H1 (cell line): Measurements from ENCODE around the gene KIF1C. TPM values are rescaled to one million over a fixed set of nuclear protein-coding genes. Genes with fewer than 3 reads are reported as not detected.

Experiments used
- CTCF ChIA-PET: fragments of 300-600 bp; sonication (Branson Sonifier 250); formaldehyde crosslinking; loops from one replicate; lab custom pipeline; 2021; ENCODE audit not compliant: partially characterized antibody; lab: Charles Lee
- POLR2A ChIA-PET: fragments of 300-600 bp; sonication (Branson Sonifier 250); formaldehyde crosslinking; loops from one replicate; lab custom pipeline; 2021; ENCODE audit warnings: inconsistent platforms; ENCODE audit not compliant: partially characterized antibody; lab: Charles Lee
- DNase-seq, 2 experiments: peaks; one replicate each; pipeline versions ENCODE4 v3.0.0 to v3.0.0-alpha.2; 2010 to 2022; ENCODE audit warnings: low spot score in 2 of 2, low read depth in 1 of 2, mixed read lengths in 1 of 2
- FAIRE-seq: peaks from 2 replicates; lab custom pipeline; 2011; peaks lifted over from hg19 to GRCh38; lab: Jason Lieb, UNC
- H2AFZ ChIP-seq: 2 replicates; pipeline ENCODE4 v1.8.1; 2012; ENCODE audit warnings: low read length, inconsistent platforms
- H2AK5ac ChIP-seq: 2 replicates; pipeline ENCODE4 v1.6.1; 2013; ENCODE audit warnings: low read depth, low read length
- H2BK120ac ChIP-seq: replicated peaks from 2 replicates; pipeline ENCODE3; 2013; ENCODE audit warnings: low read depth, low read length, inconsistent platforms
- H2BK12ac ChIP-seq: 2 replicates; pipeline ENCODE4 v1.6.1; 2013; ENCODE audit warnings: low read depth, low read length
- H2BK15ac ChIP-seq: 2 replicates; pipeline ENCODE4 v1.6.1; 2013; ENCODE audit warnings: low read length
- H2BK20ac ChIP-seq: 2 replicates; pipeline ENCODE4 v1.6.1; 2013; ENCODE audit warnings: low read length
- H2BK5ac ChIP-seq: 2 replicates; pipeline ENCODE4 v1.6.1; 2013; ENCODE audit warnings: low read depth, low read length
- H3K14ac ChIP-seq: 2 replicates; pipeline ENCODE4 v1.6.1; 2013; ENCODE audit warnings: inconsistent platforms; ENCODE audit not compliant: insufficient read length
- H3K18ac ChIP-seq: 2 replicates; pipeline ENCODE4 v1.6.1; 2013; ENCODE audit warnings: low read length; ENCODE audit errors: extremely low read depth
- H3K23ac ChIP-seq: 2 replicates; pipeline ENCODE4 v1.6.1; 2013; ENCODE audit warnings: inconsistent platforms; ENCODE audit not compliant: insufficient read length
- H3K23me2 ChIP-seq: 2 replicates; pipeline ENCODE4 v1.6.1; 2013; ENCODE audit warnings: low read depth, low read length
- H3K27ac ChIP-seq: 2 replicates; pipeline ENCODE4 v1.6.1; 2011; ENCODE audit warnings: low read depth, low read length, inconsistent platforms
- H3K27me3 ChIP-seq, 4 experiments: replicated peaks in 1 of 4; 1 replicate in 1 of 4; 2 replicates in 3 of 4; pipeline versions ENCODE4 v1.6.1 to v1.8.1; 2011 to 2013; ENCODE audit warnings: low read length in 3 of 4, mild to moderate bottlenecking in 3 of 4, inconsistent platforms in 2 of 4, mixed read lengths in 2 of 4, moderate library complexity in 1 of 4; ENCODE audit not compliant: control insufficient read depth in 3 of 4, insufficient read depth in 3 of 4; ENCODE audit errors: extremely low read depth in 1 of 4
- H3K36me3 ChIP-seq, 4 experiments: 2 replicates each; pipeline versions ENCODE4 v1.6.1 to v1.8.1; 2011 to 2013; ENCODE audit warnings: mild to moderate bottlenecking in 4 of 4, low read length in 3 of 4, moderate library complexity in 2 of 4, control low read depth in 1 of 4, inconsistent platforms in 1 of 4; ENCODE audit not compliant: insufficient read depth in 4 of 4, control insufficient read depth in 2 of 4
- H3K4ac ChIP-seq: replicated peaks from 2 replicates; pipeline ENCODE3; 2013; ENCODE audit warnings: low read length, low read depth, mixed read lengths, inconsistent platforms; ENCODE audit not compliant: insufficient read length
- H3K4me1 ChIP-seq, 4 experiments: replicated peaks in 1 of 4; 1 replicate in 1 of 4; 2 replicates in 3 of 4; pipeline versions ENCODE4 v1.6.1 to v1.8.1; 2011 to 2013; ENCODE audit warnings: low read length in 3 of 4, inconsistent platforms in 2 of 4, mixed read lengths in 1 of 4; ENCODE audit not compliant: insufficient read depth in 4 of 4, control insufficient read depth in 3 of 4
- H3K4me2 ChIP-seq, 2 experiments: 2 replicates each; pipeline versions ENCODE4 v1.6.1 to v1.8.1; 2011 to 2013; ENCODE audit warnings: low read depth in 2 of 2, low read length in 2 of 2, control low read depth in 1 of 2, inconsistent platforms in 1 of 2, mild to moderate bottlenecking in 1 of 2; ENCODE audit not compliant: insufficient read depth in 1 of 2
- H3K4me3 ChIP-seq, 4 experiments: fragments of 200-600, 300-600 bp in 1 of 4; sonication (generic), shearing (Covaris generic), sonication (Bioruptor Twin) in 1 of 4; 2 replicates each; pipeline versions ENCODE4 v1.5.1 to v1.8.1; 2011 to 2016; ENCODE audit warnings: low read length in 4 of 4, low read depth in 3 of 4, control low read depth in 2 of 4, inconsistent platforms in 2 of 4, mild to moderate bottlenecking in 2 of 4, mixed read lengths in 1 of 4, moderate library complexity in 1 of 4; ENCODE audit not compliant: insufficient read depth in 2 of 4; ENCODE audit errors: extremely low read depth in 1 of 4
- H3K56ac ChIP-seq: replicated peaks from 2 replicates; pipeline ENCODE3; 2013; ENCODE audit warnings: low read depth, mild to moderate bottlenecking, mixed read lengths, low read length, inconsistent platforms; ENCODE audit not compliant: insufficient read length
- H3K79me1 ChIP-seq: 2 replicates; pipeline ENCODE4 v1.6.1; 2013; ENCODE audit warnings: low read depth, low read length, control low read depth
- H3K79me2 ChIP-seq, 2 experiments: 2 replicates each; pipeline versions ENCODE4 v1.6.1 to v1.8.1; 2012 to 2013; ENCODE audit warnings: low read length in 2 of 2, mild to moderate bottlenecking in 2 of 2, inconsistent platforms in 1 of 2; ENCODE audit not compliant: insufficient read depth in 2 of 2, control insufficient read depth in 1 of 2
- H3K9ac ChIP-seq, 4 experiments: replicated peaks in 1 of 4; 1 replicate in 1 of 4; 2 replicates in 3 of 4; pipeline versions ENCODE4 v1.6.1 to v1.8.1; 2011 to 2013; ENCODE audit warnings: low read depth in 3 of 4, low read length in 3 of 4, control low read depth in 2 of 4, mild to moderate bottlenecking in 2 of 4, moderate library complexity in 2 of 4, inconsistent platforms in 1 of 4; ENCODE audit errors: extremely low read depth in 1 of 4
- H3K9me3 ChIP-seq, 2 experiments: 2 replicates each; pipeline versions ENCODE4 v1.6.1 to v1.8.1; 2012 to 2013; ENCODE audit warnings: mild to moderate bottlenecking in 2 of 2, moderate library complexity in 2 of 2, control low read depth in 1 of 2, inconsistent platforms in 1 of 2, low read depth in 1 of 2, low read length in 1 of 2, mixed read lengths in 1 of 2; ENCODE audit not compliant: insufficient read depth in 2 of 2
- H4K20me1 ChIP-seq, 2 experiments: replicated peaks in 1 of 2; 2 replicates each; pipeline versions ENCODE3 to v1.8.1; 2011 to 2013; ENCODE audit warnings: inconsistent platforms in 2 of 2, low read length in 2 of 2, mild to moderate bottlenecking in 1 of 2; ENCODE audit not compliant: insufficient read depth in 2 of 2, control insufficient read depth in 1 of 2
- H4K5ac ChIP-seq: 2 replicates; pipeline ENCODE4 v1.6.1; 2013; ENCODE audit warnings: low read length, low read depth, mixed read lengths, inconsistent platforms; ENCODE audit not compliant: insufficient read length
- H4K8ac ChIP-seq: 2 replicates; pipeline ENCODE4 v1.8.0; 2013; ENCODE audit warnings: mild to moderate bottlenecking, moderate library complexity, low read length, inconsistent platforms; ENCODE audit not compliant: insufficient read depth; ENCODE audit errors: extremely low read depth
- H4K91ac ChIP-seq: replicated peaks from 2 replicates; pipeline ENCODE3; 2013; ENCODE audit warnings: low read length, mixed read lengths, inconsistent platforms; ENCODE audit not compliant: insufficient read length
- ASH2L ChIP-seq: fragments of 200-600, 300-600 bp; sonication (generic); IDR thresholded peaks from one replicate; pipeline ENCODE4 v1.7.1; 2017; ENCODE audit warnings: low read length
- CBX5 ChIP-seq: fragments of 300-800, 300-1000 bp; sonication (generic); IDR thresholded peaks from 2 replicates; pipeline ENCODE4 v1.7.1; 2016; ENCODE audit warnings: antibody characterized with exemption, low read length, low read depth
- CHD1 ChIP-seq: IDR thresholded peaks from 2 replicates; pipeline ENCODE4 v1.6.1; 2012; ENCODE audit warnings: low read depth, low read length, improper control_type of control experiment
- EGR1 ChIP-seq: IDR thresholded peaks from 2 replicates; pipeline ENCODE4 v1.6.1; 2011; ENCODE audit warnings: low read depth, low read length, borderline replicate concordance
- HDAC6 ChIP-seq: IDR thresholded peaks from one replicate; pipeline ENCODE4 v1.7.1; 2012; ENCODE audit warnings: low read depth, mild to moderate bottlenecking, inconsistent platforms, low read length, moderate library complexity
- KDM1A ChIP-seq: fragments of 200-600, 300-600 bp; sonication (generic); IDR thresholded peaks from 2 replicates; pipeline ENCODE4 v1.7.1; 2016; ENCODE audit warnings: mild to moderate bottlenecking, low read length, borderline replicate concordance
- KDM4A ChIP-seq: IDR thresholded peaks from one replicate; pipeline ENCODE4 v1.7.1; 2012; ENCODE audit warnings: low read depth, mild to moderate bottlenecking, moderate library complexity, low read length, inconsistent platforms; ENCODE audit not compliant: severe bottlenecking
- KDM5A ChIP-seq: fragments of 200-600 bp; IDR thresholded peaks from 2 replicates; pipeline ENCODE4 v1.7.1; 2012; ENCODE audit warnings: mild to moderate bottlenecking, low read length, inconsistent platforms, mixed read lengths
- PHF8 ChIP-seq: fragments of 200-600 bp; sonication (generic); conservative IDR thresholded peaks from 2 replicates; pipeline ENCODE4 v1.7.1; 2012; ENCODE audit warnings: low read depth, mild to moderate bottlenecking, inconsistent platforms, low read length, moderate library complexity
- POLR2AphosphoS5 ChIP-seq: IDR thresholded peaks from 2 replicates; pipeline ENCODE4 v1.6.1; 2011; ENCODE audit warnings: low read depth, low read length
- SUZ12 ChIP-seq: fragments of 200-600 bp; sonication (generic); IDR thresholded peaks from 2 replicates; pipeline ENCODE4 v1.6.1; 2012; ENCODE audit warnings: mild to moderate bottlenecking, inconsistent platforms, low read length, moderate library complexity, mixed read lengths
- TAF7 ChIP-seq: optimal IDR thresholded peaks from 2 replicates; pipeline ENCODE3; 2011; ENCODE audit warnings: low read depth, mild to moderate bottlenecking, inconsistent platforms, low read length, moderate library complexity, borderline replicate concordance
- WGBS, 2 experiments: shearing (Covaris generic) in 1 of 2; methylation state at CpG; one replicate each; pipeline versions ENCODE4 v1.1.6 to v1.1.7; 2013 to 2015; ENCODE audit warnings: low lambda C conversion rate in 2 of 2, mixed read lengths in 2 of 2, inconsistent platforms in 1 of 2, low coverage in 1 of 2, missing lambda C conversion rate in 1 of 2; ENCODE audit not compliant: insufficient replicate concordance in 2 of 2, insufficient coverage in 1 of 2, insufficient read length in 1 of 2; ENCODE audit errors: extremely low coverage in 1 of 2, missing lambda C conversion rate in 1 of 2; 5-methylcytosine and 5-hydroxymethylcytosine counted together
- polyA plus RNA-seq, 7 experiments: library from polyadenylated mRNA; depleted of rRNA in 3 of 7; stranded (reverse) in 5 of 7; unstranded in 2 of 7; fragments of >200 nt in 5 of 7; fragments of 200-250 nt in 2 of 7; gene quantifications; 1 replicate in 5 of 7; 2 replicates in 1 of 7; 4 replicates in 1 of 7; pipeline versions ENCODE4 v1.2.1 to v1.2.3, GENCODE V29; 2011 to 2013; ENCODE audit warnings: missing spikeins in 2 of 7, mixed read lengths in 2 of 7
- total RNA-seq: library from RNA; stranded (reverse); fragmentation: NEBNext Ultra II Directional; extraction: Animal tissue kit (Norgen Biotek cat#: 25700); gene quantifications from 2 replicates; pipeline ENCODE4 v1.2.1, GENCODE V29; 2021

KIF1C gene
- total and polyA plus RNA-seq, 2 of the 8 experiments (the other 6 are each of a cell fraction or from before 2014, with no cell fraction given): 14.3 to 114 TPM

DNA sequence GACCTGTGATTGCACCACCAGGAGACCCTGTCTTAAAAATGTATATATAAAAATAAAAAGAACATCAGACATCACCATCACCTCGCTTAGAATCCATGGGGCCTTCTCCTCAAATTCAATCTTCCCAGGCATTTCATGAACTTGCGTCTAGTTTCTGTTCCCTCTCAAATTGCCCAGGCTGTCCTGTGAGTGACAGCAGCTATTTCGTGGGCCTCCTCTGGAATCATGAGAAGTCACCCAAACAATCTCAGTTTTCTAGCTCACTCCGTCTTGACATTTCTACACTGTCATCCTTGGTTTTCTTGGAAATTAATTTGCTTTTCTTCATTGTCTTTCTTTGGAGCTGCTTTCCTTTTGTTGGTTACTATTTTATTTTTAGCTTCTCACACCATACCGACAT, 30.2 kb downstream of the KIF1C start:
- CTCF ChIA-PET: interaction anchor here (1.0 to 11.5 kb wide), 7 partner anchors 9 to 167 kb away, joined by 3 to 102 read pairs (median 4); no protein-coding TSS in a partner anchor
- TF ChIP-seq POLR2AphosphoS5 (no peak), CHD1 (no peak), PHF8 (no peak), KDM5A (no peak), ASH2L (no peak), EGR1 (no peak), KDM4A (no peak), KDM1A (no peak), SUZ12 (no peak), HDAC6 (no peak), TAF7 (no peak), CBX5 (no peak)

More for the DNA sequence above, 30.2 kb downstream of the KIF1C start:
- Histone ChIP-seq H3K36me3 (peaks cover 0 to 15% (median 4%) of the 10 kb centered on the region in 4 experiments; a peak in 2 of 8 replicates), H3K79me1 (no peaks in the 10 kb centered on the region), H3K9me3 (no peaks in the 10 kb centered on the region), H2BK15ac (no peak overlapping the region), H3K18ac (no peak overlapping the region), H3K14ac (no peak overlapping the region), H4K20me1 (peaks cover 0 to 3% of the 10 kb centered on the region in 2 experiments), H2AK5ac (no peak overlapping the region), H3K27ac (no peak overlapping the region), H3K79me2 (no peaks in the 10 kb centered on the region), H4K5ac (no peak overlapping the region), H3K4ac (no peak overlapping the region), H2BK120ac (no peak overlapping the region), H3K4me1 (no peaks in the 10 kb centered on the region), H3K23ac (no peak overlapping the region), H2BK12ac (no peak overlapping the region), H3K23me2 (no peaks in the 10 kb centered on the region), H3K9ac (no peak overlapping the region), H3K56ac (no peak overlapping the region), H2AFZ (no peak overlapping the region), H4K8ac (no peak overlapping the region), H4K91ac (no peak overlapping the region), H2BK20ac (no peak overlapping the region), H3K4me2 (no peak overlapping the region), H2BK5ac (no peak overlapping the region), H3K4me3 (no peak overlapping the region), H3K27me3 (peaks cover 0 to 5% (median 0%) of the 10 kb centered on the region in 4 experiments; a peak in 2 of 7 replicates)
- DNase-seq (no peak), FAIRE-seq (no peak)
- POLR2A ChIA-PET: interaction anchor here (0.9 to 1.5 kb wide), 5 partner anchors 25 to 80 kb away, joined by 3 read pairs; partner anchors contain the start of genes INCA1, KIF1C, PFN1 and SPAG7
- WGBS, 2 experiments: 89% methylated on average over 5 of the region's 5 CpGs; no CpG with 5 or more reads in 1 of the 2 experiments
